ENCODE measurements around the gene DRC3. TPM values are rescaled to one million over a fixed set of nuclear protein-coding genes. Genes with fewer than 3 reads are reported as not detected.

DRC3 gene
- total and polyA plus RNA-seq, 4 donors, result 0.61 to 1.5 (median 1.1) TPM

GRCh38 chr17:18004345-18004744 lies 31.7 kb downstream of the DRC3 start:
- 92% methylated on average over 9 of the region's 9 CpGs for WGBS
- TF ChIP-seq FOXA2 (IDR thresholded peaks at IDR 0.05) (no peak), YY1 (IDR thresholded peaks at IDR 0.05) (no peak), MAX (IDR thresholded peaks at IDR 0.05) (no peak), ATF3 (IDR thresholded peaks at IDR 0.05) (no peak), FOXA1 (IDR thresholded peaks at IDR 0.05) (no peak), REST (IDR thresholded peaks at IDR 0.05) (no peak), RXRA (IDR thresholded peaks at IDR 0.05) (no peak), EGR1 (IDR thresholded peaks at IDR 0.05; ENCODE audit: low read depth in 2 of 2) (no peak)
- no peak overlapping the region for H3K4me3 ChIP-seq (ENCODE audit: low read depth in 1 of 3, low read length in 3 of 3)
- DNase-seq (ENCODE audit: low spot score), result no peak
- H3K4me1 ChIP-seq (ENCODE audit: control insufficient read depth in 4 of 4, insufficient read depth in 4 of 4, low read length in 3 of 4), result no peaks in the 10 kb centered on the region
- no peak overlapping the region for H3K9ac ChIP-seq (ENCODE audit: low read depth in 1 of 2, low read length in 2 of 2)
- no peaks in the 10 kb centered on the region for H3K9me3 ChIP-seq (ENCODE audit: control insufficient read depth in 4 of 4, low read length in 3 of 4)
- H3K27ac ChIP-seq (ENCODE audit: low read depth in 1 of 2, low read length in 2 of 2), result no peak overlapping the region
- peaks cover 0 to 12% (median 0%) of the 10 kb centered on the region in 4 donors for H3K36me3 ChIP-seq (ENCODE audit: control insufficient read depth in 4 of 4, insufficient read depth in 3 of 4, low read depth in 1 of 4, low read length in 3 of 4)
- H3K27me3 ChIP-seq (ENCODE audit: control insufficient read depth in 4 of 4, insufficient read depth in 4 of 4, low read length in 3 of 4), result no peaks in the 10 kb centered on the region

GRCh38 chr17:18004884-18005305 lies 32.2 kb downstream of the DRC3 start:
- TF ChIP-seq JUND (IDR thresholded peaks at IDR 0.05), result no peak
- no peak for TF ChIP-seq NR2F2 (IDR thresholded peaks at IDR 0.05)
- TF ChIP-seq REST (IDR thresholded peaks at IDR 0.05), result no peak
- no peak for TF ChIP-seq MAX (IDR thresholded peaks at IDR 0.05)
- TF ChIP-seq YY1 (IDR thresholded peaks at IDR 0.05), result no peak
- no peak for TF ChIP-seq ATF3 (IDR thresholded peaks at IDR 0.05)
- TF ChIP-seq CTCF (IDR thresholded peaks at IDR 0.05; ENCODE audit: low read depth, low read length, missing input control), result no peak
- TF ChIP-seq RAD21 (IDR thresholded peaks at IDR 0.05), result no peak
- TF ChIP-seq GABPA (IDR thresholded peaks at IDR 0.05 in 1 of 2, conservative IDR thresholded peaks at IDR 0.05 in 1 of 2), result no peak
- TF ChIP-seq EGR1 (IDR thresholded peaks at IDR 0.05; ENCODE audit: low read depth in 2 of 2), result no peak
- no peak for TF ChIP-seq HNF4G (IDR thresholded peaks at IDR 0.05)
- TF ChIP-seq TAF1 (conservative IDR thresholded peaks at IDR 0.05), result no peak
- TF ChIP-seq SP1 (IDR thresholded peaks at IDR 0.05), result no peak
- no peak for TF ChIP-seq ZBTB33 (IDR thresholded peaks at IDR 0.05)
- no peak for TF ChIP-seq HNF4A (conservative IDR thresholded peaks at IDR 0.05)
- Histone ChIP-seq H3K9ac (ENCODE audit: low read depth in 1 of 2, low read length in 2 of 2) (no peak overlapping the region), H3K27me3 (ENCODE audit: control insufficient read depth in 4 of 4, insufficient read depth in 4 of 4, low read length in 3 of 4) (no peaks in the 10 kb centered on the region), H3K4me1 (ENCODE audit: control insufficient read depth in 4 of 4, insufficient read depth in 4 of 4, low read length in 3 of 4) (no peaks in the 10 kb centered on the region), H3K27ac (ENCODE audit: low read depth in 1 of 2, low read length in 2 of 2) (no peak overlapping the region), H3K9me3 (ENCODE audit: control insufficient read depth in 4 of 4, low read length in 3 of 4) (no peaks in the 10 kb centered on the region), H3K4me3 (ENCODE audit: low read depth in 1 of 3, low read length in 3 of 3) (no peak overlapping the region), H3K36me3 (ENCODE audit: control insufficient read depth in 4 of 4, insufficient read depth in 3 of 4, low read depth in 1 of 4, low read length in 3 of 4) (peaks cover 0 to 12% (median 3%) of the 10 kb centered on the region in 4 donors)
- 88% methylated on average over 9 of the region's 9 CpGs for WGBS
- DNase-seq (ENCODE audit: low spot score), result no peak
